PFSK-1 (cell line): ENCODE measurements around the gene XBP1.

Experiments
- FOXP2 ChIP-seq: optimal IDR thresholded peaks from 2 replicates; pipeline ENCODE3; 2011; ENCODE audit warnings: borderline replicate concordance, control low read depth, inconsistent platforms; ENCODE audit not compliant: insufficient read depth; ENCODE audit errors: extremely low read length, extremely low read depth
- POLR2AphosphoS5 ChIP-seq: IDR thresholded peaks from 2 replicates; pipeline ENCODE4 v1.6.1; 2012; ENCODE audit warnings: low read depth, mild to moderate bottlenecking, control low read depth, low read length, moderate library complexity
- REST ChIP-seq, 2 experiments: IDR thresholded peaks; 2 replicates each; pipeline versions ENCODE4 v1.6.1 to v1.8.0; 2011 to 2012; ENCODE audit warnings: low read depth in 2 of 2, low read length in 2 of 2, control low read depth in 1 of 2, inconsistent platforms in 1 of 2, mild to moderate bottlenecking in 1 of 2, moderate library complexity in 1 of 2; ENCODE audit not compliant: insufficient read depth in 1 of 2
- SIN3A ChIP-seq: IDR thresholded peaks from 2 replicates; pipeline ENCODE4 v1.6.1; 2012; ENCODE audit warnings: mild to moderate bottlenecking, low read length, moderate library complexity, borderline replicate concordance; ENCODE audit not compliant: insufficient read depth
- TAF1 ChIP-seq: IDR thresholded peaks from 2 replicates; pipeline ENCODE4 v1.6.1; 2012; ENCODE audit warnings: low read length, control low read depth, borderline replicate concordance; ENCODE audit not compliant: insufficient read depth

The XBP1 gene

DNA sequence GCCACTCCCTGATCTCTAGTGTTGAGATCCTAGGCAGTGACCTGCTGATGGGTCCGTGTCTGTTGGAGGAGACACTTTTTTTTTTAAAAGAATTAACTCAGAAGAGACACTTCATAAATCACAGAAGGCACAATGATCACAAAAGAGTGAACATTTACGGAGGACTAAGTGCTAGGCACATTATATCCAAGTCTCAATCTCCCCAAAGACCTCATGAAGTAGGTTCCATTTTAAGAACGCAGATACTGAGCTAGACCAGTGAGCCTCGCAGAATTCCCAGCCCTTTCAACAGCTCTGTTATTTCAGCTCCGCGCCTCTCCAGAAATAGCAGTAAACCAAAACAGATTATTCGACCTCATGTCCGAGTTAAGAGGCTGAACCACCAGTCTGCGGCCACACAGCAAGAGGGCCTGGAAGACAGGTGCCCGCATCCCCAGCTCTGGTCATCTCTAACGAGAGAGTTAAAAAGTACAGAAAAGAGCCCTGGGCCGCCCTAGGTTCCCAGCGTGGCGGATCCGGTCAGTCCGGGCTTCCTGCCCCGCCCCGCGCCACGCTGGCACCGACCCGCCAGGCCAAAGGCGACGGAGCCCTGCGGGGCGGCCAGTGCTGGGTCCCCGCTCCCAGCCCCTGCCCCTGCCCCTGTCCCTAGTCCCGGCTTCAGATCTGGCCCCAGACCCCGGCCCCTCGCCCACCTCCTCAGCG is 612 bp downstream of the XBP1 start:
- no peak for TF ChIP-seq FOXP2
- TF ChIP-seq POLR2AphosphoS5 = no peak
- TF ChIP-seq REST (IDR thresholded peaks at IDR 0.05; ENCODE audit: insufficient read depth in 1 of 2, low read depth in 2 of 2, low read length in 2 of 2) = no peak
- TF ChIP-seq SIN3A = no peak
- TF ChIP-seq TAF1 = no peak; the same call in 1 of the 2 replicates

DNA sequence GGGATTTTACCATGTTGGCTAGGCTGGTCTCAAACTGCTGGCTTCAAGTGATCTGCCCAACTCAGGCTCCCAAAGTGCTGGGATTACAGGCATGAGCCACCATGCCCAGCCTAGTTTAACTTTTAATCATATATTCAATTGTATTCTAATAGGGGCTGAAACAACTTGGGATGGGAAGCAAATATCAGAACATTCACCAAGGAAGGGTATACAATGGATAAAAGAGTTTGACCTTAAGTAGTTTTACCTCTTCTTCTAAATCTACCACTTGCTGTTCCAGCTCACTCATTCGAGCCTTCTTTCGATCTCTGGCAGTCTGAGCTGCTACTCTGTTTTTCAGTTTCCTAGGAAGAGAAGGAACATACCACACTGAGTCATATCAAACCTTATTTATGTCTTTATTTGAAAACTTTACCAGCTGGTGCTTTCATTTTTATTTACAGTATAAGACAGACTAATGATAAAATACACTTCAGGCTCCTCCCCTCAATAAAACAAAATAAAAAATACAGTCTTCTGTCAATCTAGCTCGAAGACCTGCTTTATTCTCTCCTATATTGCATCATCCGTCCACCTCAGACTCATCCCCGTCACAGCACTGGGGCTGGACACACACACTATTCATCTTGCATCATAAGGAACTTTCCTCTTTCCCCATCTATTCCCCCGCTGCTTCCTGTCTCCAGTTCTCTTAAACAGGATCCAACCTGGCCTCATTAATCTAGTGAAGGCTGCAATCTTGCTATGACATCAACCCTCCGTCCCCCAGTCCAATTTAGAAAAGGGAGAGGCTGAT is 1.4 kb downstream of the XBP1 start:
- no peak for TF ChIP-seq FOXP2
- no peak; the same call in none of the 2 replicates for TF ChIP-seq POLR2AphosphoS5
- TF ChIP-seq SIN3A = no peak
- no peak for TF ChIP-seq TAF1
- TF ChIP-seq REST (IDR thresholded peaks at IDR 0.05; ENCODE audit: insufficient read depth in 1 of 2, low read depth in 2 of 2, low read length in 2 of 2) = no peak

GRCh38 chr22:28795932-28796856 is 4.2 kb downstream of the XBP1 start:
- TF ChIP-seq TAF1 = no peak
- TF ChIP-seq POLR2AphosphoS5 = no peak
- no peak for TF ChIP-seq FOXP2
- no peak for TF ChIP-seq REST (IDR thresholded peaks at IDR 0.05; ENCODE audit: insufficient read depth in 1 of 2, low read depth in 2 of 2, low read length in 2 of 2)
- no peak for TF ChIP-seq SIN3A

DNA sequence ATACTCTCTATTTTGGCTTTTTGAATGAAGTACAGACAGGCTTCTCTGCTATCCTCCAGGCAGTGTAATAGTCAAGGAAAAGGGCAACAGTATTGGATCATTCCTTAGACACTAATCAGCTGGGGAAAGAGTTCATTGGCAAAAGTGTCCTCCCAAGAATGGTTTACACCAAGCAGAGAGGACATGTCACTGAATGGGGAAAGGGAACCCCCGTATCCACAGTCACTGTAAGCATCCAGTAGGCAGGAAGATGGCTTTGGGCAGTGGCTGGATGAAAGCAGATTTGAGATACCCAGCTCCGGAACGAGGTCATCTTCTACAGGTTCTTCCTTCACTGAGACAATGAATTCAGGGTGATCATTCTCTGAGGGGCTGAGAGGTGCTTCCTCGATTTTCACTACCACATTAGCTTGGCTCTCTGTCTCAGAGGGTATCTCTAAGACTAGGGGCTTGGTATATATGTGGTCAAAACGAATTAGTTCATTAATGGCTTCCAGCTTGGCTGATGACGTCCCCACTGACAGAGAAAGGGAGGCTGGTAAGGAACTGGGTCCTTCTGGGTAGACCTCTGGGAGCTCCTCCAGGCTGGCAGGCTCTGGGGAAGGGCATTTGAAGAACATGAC is 5.2 kb downstream of the XBP1 start:
- no peak for TF ChIP-seq FOXP2
- TF ChIP-seq POLR2AphosphoS5 = no peak
- no peak for TF ChIP-seq TAF1
- TF ChIP-seq SIN3A = no peak
- no peak for TF ChIP-seq REST (IDR thresholded peaks at IDR 0.05; ENCODE audit: insufficient read depth in 1 of 2, low read depth in 2 of 2, low read length in 2 of 2)
